Epithelial cell of esophagus (primary cell): ENCODE measurements around the gene HSPH1.

Source experiments
- DNase-seq: peaks from one replicate; pipeline ENCODE4 v3.0.0; 2010; ENCODE audit warnings: low read depth
- H3K4me3 ChIP-seq: 2 replicates; pipeline ENCODE4 v1.5.1; 2011; ENCODE audit warnings: mild to moderate bottlenecking, low read length, control low read depth
- TF ChIP-seq, protein P1 (sequence below): IDR thresholded peaks from 2 replicates; pipeline ENCODE4 v1.5.1; 2011; ENCODE audit warnings: low read depth, mild to moderate bottlenecking, low read length, control low read depth, inconsistent platforms; ENCODE audit not compliant: insufficient read depth; ENCODE audit errors: missing control alignments

The HSPH1 gene

DNA sequence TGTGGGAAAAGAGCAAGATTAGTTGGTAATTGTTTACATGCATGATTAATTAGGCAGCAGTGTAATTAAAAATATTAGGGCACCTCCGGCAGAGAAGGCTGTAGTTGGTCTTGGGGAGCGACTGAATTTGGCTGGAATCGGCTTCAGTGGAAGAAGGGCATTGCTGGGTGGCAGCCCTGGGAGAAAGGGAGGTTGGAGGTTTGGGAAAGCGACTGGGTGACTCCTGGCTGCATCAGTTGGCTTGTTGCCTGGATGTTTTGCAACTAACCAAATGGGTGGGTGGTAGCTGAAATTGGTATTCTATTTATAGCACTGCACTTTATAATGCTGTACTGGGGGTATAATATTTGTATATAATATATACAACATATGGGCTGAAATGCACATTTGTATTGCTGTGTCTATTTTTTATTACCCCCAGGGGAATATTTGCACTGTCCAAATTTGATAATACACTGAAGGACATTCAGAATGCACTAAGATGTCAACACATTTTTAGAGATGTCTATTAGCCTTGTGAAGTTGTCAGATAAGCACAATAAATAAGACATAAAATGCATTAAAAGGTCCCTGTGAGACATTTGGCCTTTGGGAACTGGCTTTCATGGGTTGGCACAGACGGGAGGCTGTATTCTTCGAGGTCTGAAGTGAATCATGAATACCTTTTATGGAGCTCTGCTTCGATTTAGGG is 39.8 kb upstream of the HSPH1 start:
- DNase-seq: peak; percentile 69
- H3K4me3 ChIP-seq: peak overlapping the region; percentile 57
- TF ChIP-seq, protein P1, sequence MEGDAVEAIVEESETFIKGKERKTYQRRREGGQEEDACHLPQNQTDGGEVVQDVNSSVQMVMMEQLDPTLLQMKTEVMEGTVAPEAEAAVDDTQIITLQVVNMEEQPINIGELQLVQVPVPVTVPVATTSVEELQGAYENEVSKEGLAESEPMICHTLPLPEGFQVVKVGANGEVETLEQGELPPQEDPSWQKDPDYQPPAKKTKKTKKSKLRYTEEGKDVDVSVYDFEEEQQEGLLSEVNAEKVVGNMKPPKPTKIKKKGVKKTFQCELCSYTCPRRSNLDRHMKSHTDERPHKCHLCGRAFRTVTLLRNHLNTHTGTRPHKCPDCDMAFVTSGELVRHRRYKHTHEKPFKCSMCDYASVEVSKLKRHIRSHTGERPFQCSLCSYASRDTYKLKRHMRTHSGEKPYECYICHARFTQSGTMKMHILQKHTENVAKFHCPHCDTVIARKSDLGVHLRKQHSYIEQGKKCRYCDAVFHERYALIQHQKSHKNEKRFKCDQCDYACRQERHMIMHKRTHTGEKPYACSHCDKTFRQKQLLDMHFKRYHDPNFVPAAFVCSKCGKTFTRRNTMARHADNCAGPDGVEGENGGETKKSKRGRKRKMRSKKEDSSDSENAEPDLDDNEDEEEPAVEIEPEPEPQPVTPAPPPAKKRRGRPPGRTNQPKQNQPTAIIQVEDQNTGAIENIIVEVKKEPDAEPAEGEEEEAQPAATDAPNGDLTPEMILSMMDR: no peak

- TF ChIP-seq, protein P1: no peak
- H3K4me3 ChIP-seq: peak overlapping the region; percentile 57
- DNase-seq: no peak
Observed at GRCh38 chr13:31200637-31200971, 38.9 kb upstream of the HSPH1 start.

DNA sequence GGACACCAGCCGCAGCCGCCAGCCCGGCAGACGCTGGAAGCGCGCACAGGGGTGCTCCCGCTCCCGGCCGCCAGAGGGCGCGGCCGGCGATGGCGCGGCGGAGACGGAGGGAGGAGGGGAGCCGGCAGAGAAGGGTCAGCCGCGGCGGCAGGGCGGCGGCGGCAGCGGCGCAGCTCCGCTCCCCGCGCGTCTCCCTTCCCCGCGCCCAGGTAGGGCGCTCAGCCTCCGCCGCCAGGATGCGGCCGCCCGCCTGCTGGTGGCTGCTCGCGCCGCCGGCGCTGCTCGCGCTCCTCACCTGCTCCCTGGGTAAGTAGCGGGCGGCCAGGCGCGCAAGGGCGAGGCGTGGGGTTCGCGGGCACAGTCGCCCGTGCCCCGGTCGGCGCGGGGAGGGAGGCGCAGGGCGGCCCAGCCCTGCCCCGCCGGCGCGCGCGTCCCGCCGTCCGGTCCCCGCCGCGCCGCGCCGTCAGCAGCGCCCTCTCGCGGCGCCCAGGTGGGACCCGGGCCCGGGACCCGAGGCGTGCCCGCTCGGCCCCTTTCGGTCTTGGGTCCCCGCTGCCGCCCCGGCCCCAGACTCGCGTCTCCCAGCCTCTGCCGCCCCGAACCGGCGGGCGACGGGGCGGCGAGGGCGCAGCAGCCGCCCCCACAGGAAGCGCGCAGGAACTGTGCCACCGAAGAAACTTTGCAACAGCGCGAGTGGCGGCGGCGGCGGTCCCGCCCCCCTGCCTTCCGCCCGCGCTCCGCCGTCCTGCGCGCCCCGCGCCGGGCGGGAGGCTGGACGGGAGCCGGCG is 38.3 kb upstream of the HSPH1 start, which contains the start of gene B3GLCT:
Gene B3GLCT, plus strand, starts transcription at position 127 of the 788 bp plus-strand sequence. Its CDS starts 110 bp downstream, at position 237.
- H3K4me3 ChIP-seq: peak within 1 kb of the TSS; percentile 57
- TF ChIP-seq, protein P1: peak; percentile 47
- DNase-seq: peak; percentile 77

- peak overlapping the region; percentile 39 for H3K4me3 ChIP-seq
- DNase-seq: no peak
Observed at GRCh38 chr13:31199527-31199848, 37.8 kb upstream of the HSPH1 start.

DNA sequence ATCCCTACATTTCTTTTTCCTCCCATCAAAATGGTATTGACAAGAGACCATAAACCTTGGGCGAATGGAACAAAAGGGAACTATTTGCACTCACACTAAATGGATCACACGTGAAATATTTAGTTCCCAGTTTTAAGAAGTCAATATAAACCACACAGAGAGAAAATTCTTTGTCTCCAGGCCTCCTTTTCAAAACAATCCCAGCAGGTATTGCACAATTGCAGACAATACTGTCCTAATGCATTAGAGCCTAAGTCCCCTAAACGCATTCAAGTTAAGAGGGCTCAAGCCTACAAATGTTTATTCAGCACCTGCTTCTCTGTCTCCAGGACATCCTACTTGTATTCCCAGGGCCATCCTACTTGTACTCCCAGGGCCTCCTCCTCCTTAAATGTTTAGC is 36.8 kb upstream of the HSPH1 start:
- H3K4me3 ChIP-seq: no peak overlapping the region
- TF ChIP-seq, protein P1: no peak

More at GRCh38 chr13:31199527-31199848, 37.8 kb upstream of the HSPH1 start:
- TF ChIP-seq, protein P1: no peak

DNA sequence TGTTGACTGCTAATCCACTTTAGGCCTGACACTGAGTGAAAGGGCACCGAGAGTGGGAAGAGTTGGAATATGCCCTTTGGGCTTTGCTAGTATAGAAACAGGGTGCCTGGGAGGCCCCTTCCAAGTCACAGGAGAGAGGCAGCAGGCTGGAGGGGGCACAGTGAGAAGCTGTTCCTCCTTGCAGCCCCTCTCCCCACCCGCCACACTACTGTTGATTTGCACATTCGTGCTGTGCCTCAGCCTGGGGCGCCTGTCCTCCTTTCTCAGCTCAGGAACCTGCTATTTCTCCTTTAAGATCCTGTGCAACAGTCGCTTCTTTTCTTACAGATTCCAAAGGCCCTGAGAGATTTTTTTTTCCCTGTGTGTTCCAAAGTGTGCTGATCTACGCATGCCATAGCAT is 35.3 kb upstream of the HSPH1 start:
- no peak for DNase-seq
- H3K4me3 ChIP-seq: no peak overlapping the region
- TF ChIP-seq, protein P1: no peak

More for the DNA sequence above, 36.8 kb upstream of the HSPH1 start:
- no peak for DNase-seq
